Kidney (tissue), 14 donors: ENCODE measurements around the gene ERC2. TPM values are rescaled to one million over a fixed set of nuclear protein-coding genes. Genes with fewer than 3 reads are reported as not detected.
A peak's percentile ranks its signal among the peaks of the same experiment; 100 is the strongest.

Experiments
- DNase-seq, 5 donors: peaks; one replicate each; pipeline ENCODE4 v3.0.0-alpha.2; 2013 to 2020
- FAIRE-seq: peaks from 2 replicates; lab custom pipeline; 2012; peaks lifted over from hg19 to GRCh38; lab: Jason Lieb, UNC
- H3K27ac ChIP-seq, 2 donors: one replicate each; pipeline ENCODE4 v1.7.0; 2013; ENCODE audit warnings: low read depth in 2 of 2, low read length in 2 of 2, inconsistent platforms in 1 of 2
- H3K27me3 ChIP-seq: one replicate; pipeline ENCODE4 v1.7.1; 2013; ENCODE audit warnings: low read length, inconsistent platforms; ENCODE audit not compliant: control insufficient read depth, insufficient read depth
- H3K36me3 ChIP-seq, 3 donors: one replicate each; pipeline versions ENCODE4 v1.7.0 to v1.7.1; 2013; ENCODE audit warnings: low read length in 3 of 3, control low read depth in 1 of 3, inconsistent platforms in 1 of 3; ENCODE audit not compliant: insufficient read depth in 3 of 3, control insufficient read depth in 2 of 3
- H3K4me1 ChIP-seq, 3 donors: one replicate each; pipeline versions ENCODE4 v1.7.0 to v1.7.1; 2013; ENCODE audit warnings: low read length in 3 of 3, inconsistent platforms in 1 of 3, low read depth in 1 of 3; ENCODE audit not compliant: control insufficient read depth in 2 of 3, insufficient read depth in 2 of 3
- H3K4me3 ChIP-seq, 3 donors: one replicate each; pipeline versions ENCODE4 v1.7.0 to v1.8.1; 2013; ENCODE audit warnings: low read length in 3 of 3, control low read depth in 1 of 3, inconsistent platforms in 1 of 3
- H3K9ac ChIP-seq, 3 donors: one replicate each; pipeline versions ENCODE4 v1.7.0 to v1.7.1; 2013; ENCODE audit warnings: low read length in 3 of 3, control low read depth in 1 of 3, inconsistent platforms in 1 of 3
- H3K9me3 ChIP-seq, 3 donors: one replicate each; pipeline versions ENCODE4 v1.7.0 to v1.7.1; 2013; ENCODE audit warnings: low read length in 3 of 3, control low read depth in 1 of 3, inconsistent platforms in 1 of 3; ENCODE audit not compliant: control insufficient read depth in 2 of 3, insufficient read depth in 1 of 3
- CTCF ChIP-seq: IDR thresholded peaks from 3 replicates; pipeline ENCODE4 v1.5.1; 2012; ENCODE audit warnings: mild to moderate bottlenecking, moderate library complexity, borderline replicate concordance; ENCODE audit not compliant: insufficient read depth; ENCODE audit errors: extremely low read depth
- intact Hi-C: fragments of 100-400 bp; cut with DNase I; formaldehyde crosslinking; loops from one replicate; pipeline ENCODE4 v1.11.1; 2022
- polyA plus RNA-seq: library from polyadenylated mRNA; stranded (reverse); fragments of 350-450 nt; fragmentation: Illumina TruSeq; extraction: RNeasy Lipid Tissue Mini Kit (QIAGEN cat#74804); gene quantifications from one replicate; pipeline ENCODE4 v1.2.3, GENCODE V29; 2014; ENCODE audit warnings: low read depth, low replicate concordance; ENCODE audit not compliant: insufficient read depth
- total RNA-seq: library from RNA; stranded (reverse); fragmentation: NEBNext Ultra II Directional; extraction: Animal tissue kit (Norgen Biotek cat#: 25700); gene quantifications from one replicate; pipeline ENCODE4 v1.2.1, GENCODE V29; 2021
- donor health status: control.
- donor health status: control.
- donor health status: control.
- donor health status: control.
- donor health status: control.
- donor health status: DM: yes; HTN: yes; CAD: no.
- donor health status: Normal renal cell carcinoma (clear cell type).

ERC2 gene
- total and polyA plus RNA-seq, 2 donors from 2014 or later: 0.92 to 3.8 TPM

GRCh38 chr3:56042326-56042951 is 425.8 kb downstream of the ERC2 start:
- Histone ChIP-seq H3K9me3 (no peaks in the 10 kb centered on the region), H3K4me3 (no peak overlapping the region), H3K27me3 (no peaks in the 10 kb centered on the region), H3K9ac (no peak overlapping the region), H3K36me3 (no peaks in the 10 kb centered on the region), H3K4me1 (no peaks in the 10 kb centered on the region), H3K27ac (no peak overlapping the region)
- FAIRE-seq (no peak), DNase-seq (peak in 2 of 5 donors; percentile 67 to 80)
- peak; percentile 29 for TF ChIP-seq CTCF
- intact Hi-C loops: no loop called here

GRCh38 chr3:56025326-56025725 is 442.9 kb downstream of the ERC2 start:
- no peak for FAIRE-seq
- DNase-seq: no peak

GRCh38 chr3:56023546-56023945 is 444.7 kb downstream of the ERC2 start:
- Histone ChIP-seq H3K4me3 (no peak overlapping the region), H3K4me1 (no peaks in the 10 kb centered on the region), H3K9me3 (no peaks in the 10 kb centered on the region), H3K27me3 (no peaks in the 10 kb centered on the region), H3K9ac (no peak overlapping the region), H3K36me3 (no peaks in the 10 kb centered on the region), H3K27ac (no peak overlapping the region)
- TF ChIP-seq CTCF: no peak
- FAIRE-seq (no peak), DNase-seq (no peak)
- intact Hi-C loops: no loop called here

More at GRCh38 chr3:56025326-56025725, 442.9 kb downstream of the ERC2 start:
- no peak for TF ChIP-seq CTCF
- no peaks in the 10 kb centered on the region for H3K4me1 ChIP-seq
- no peak overlapping the region for H3K4me3 ChIP-seq
- H3K9ac ChIP-seq: no peak overlapping the region
- no peaks in the 10 kb centered on the region for H3K9me3 ChIP-seq
- intact Hi-C loops: no loop called here
- H3K36me3 ChIP-seq: no peaks in the 10 kb centered on the region
- no peaks in the 10 kb centered on the region for H3K27me3 ChIP-seq
- H3K27ac ChIP-seq: no peak overlapping the region

GRCh38 chr3:56022619-56023018 is 445.6 kb downstream of the ERC2 start:
- no peaks in the 10 kb centered on the region for H3K9me3 ChIP-seq
- no peak overlapping the region for H3K9ac ChIP-seq
- H3K27ac ChIP-seq: no peak overlapping the region
- intact Hi-C loops: no loop called here
- no peaks in the 10 kb centered on the region for H3K4me1 ChIP-seq
- FAIRE-seq (no peak), DNase-seq (no peak)
- no peak for TF ChIP-seq CTCF
- no peak overlapping the region for H3K4me3 ChIP-seq
- H3K27me3 ChIP-seq: no peaks in the 10 kb centered on the region
- H3K36me3 ChIP-seq: no peaks in the 10 kb centered on the region
